GM20000 (cell line): Measurements from ENCODE around the gene PBX2.
"Not testable (repeated sequence)": the region's sequence is repeated elsewhere in the genome, so short reads cannot be mapped to it uniquely, and the experiment has no call there.

Experiments
- DNase-seq: peaks from one replicate; pipeline ENCODE4 v3.0.0; 2012; ENCODE audit warnings: low spot score
- TF ChIP-seq, protein P1 (sequence below): IDR thresholded peaks from 2 replicates; pipeline ENCODE4 v1.5.1; 2012; ENCODE audit warnings: mild to moderate bottlenecking, control low read depth; ENCODE audit errors: extremely low read depth, missing control alignments

The PBX2 gene

GRCh38 chr6:32149092-32149755 is 40.8 kb downstream of the PBX2 start:
- TF ChIP-seq, protein P1, sequence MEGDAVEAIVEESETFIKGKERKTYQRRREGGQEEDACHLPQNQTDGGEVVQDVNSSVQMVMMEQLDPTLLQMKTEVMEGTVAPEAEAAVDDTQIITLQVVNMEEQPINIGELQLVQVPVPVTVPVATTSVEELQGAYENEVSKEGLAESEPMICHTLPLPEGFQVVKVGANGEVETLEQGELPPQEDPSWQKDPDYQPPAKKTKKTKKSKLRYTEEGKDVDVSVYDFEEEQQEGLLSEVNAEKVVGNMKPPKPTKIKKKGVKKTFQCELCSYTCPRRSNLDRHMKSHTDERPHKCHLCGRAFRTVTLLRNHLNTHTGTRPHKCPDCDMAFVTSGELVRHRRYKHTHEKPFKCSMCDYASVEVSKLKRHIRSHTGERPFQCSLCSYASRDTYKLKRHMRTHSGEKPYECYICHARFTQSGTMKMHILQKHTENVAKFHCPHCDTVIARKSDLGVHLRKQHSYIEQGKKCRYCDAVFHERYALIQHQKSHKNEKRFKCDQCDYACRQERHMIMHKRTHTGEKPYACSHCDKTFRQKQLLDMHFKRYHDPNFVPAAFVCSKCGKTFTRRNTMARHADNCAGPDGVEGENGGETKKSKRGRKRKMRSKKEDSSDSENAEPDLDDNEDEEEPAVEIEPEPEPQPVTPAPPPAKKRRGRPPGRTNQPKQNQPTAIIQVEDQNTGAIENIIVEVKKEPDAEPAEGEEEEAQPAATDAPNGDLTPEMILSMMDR: no peak

DNA sequence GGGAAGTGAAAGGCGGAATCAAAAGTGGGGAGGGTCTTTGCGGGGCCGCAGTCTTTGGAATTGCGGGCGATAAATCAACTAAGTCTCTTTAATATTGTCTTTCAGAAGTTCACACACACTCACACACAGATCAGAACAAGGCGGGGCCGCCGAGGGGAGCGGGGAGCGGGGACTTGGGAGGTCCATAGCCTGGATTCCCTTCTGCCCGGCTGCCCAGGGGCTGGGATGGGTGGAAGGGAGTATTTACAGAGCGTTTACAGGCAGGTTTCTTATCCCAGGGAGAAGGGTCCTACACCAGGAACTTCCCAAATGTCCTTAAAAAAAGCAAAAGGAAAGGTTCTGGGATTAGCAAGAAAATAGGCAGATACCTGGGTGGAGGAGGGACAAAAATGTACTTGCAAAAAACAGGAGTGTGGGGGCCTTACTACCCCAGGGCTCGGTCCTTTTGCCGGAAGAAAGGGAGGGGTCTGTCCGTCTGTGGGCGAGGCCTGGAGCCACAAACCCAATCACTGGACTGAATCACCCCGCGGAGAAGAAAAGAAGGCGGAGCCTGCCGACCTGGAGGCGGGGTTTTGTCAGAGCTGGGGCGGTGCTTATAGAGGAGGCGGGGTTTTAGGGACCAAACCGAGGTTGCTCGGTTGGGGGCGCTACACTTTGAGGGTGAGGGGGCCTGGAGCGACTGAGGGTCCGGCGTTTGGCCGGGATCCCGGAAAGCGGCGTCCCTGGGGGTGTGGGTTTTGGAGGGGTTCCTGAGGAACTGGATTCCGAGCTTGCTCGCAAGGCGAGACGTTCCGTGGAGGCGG is 41.5 kb downstream of the PBX2 start:
- TF ChIP-seq, protein P1: no peak
- no peak for DNase-seq

More at GRCh38 chr6:32149092-32149755, 40.8 kb downstream of the PBX2 start:
- DNase-seq: no peak

DNA sequence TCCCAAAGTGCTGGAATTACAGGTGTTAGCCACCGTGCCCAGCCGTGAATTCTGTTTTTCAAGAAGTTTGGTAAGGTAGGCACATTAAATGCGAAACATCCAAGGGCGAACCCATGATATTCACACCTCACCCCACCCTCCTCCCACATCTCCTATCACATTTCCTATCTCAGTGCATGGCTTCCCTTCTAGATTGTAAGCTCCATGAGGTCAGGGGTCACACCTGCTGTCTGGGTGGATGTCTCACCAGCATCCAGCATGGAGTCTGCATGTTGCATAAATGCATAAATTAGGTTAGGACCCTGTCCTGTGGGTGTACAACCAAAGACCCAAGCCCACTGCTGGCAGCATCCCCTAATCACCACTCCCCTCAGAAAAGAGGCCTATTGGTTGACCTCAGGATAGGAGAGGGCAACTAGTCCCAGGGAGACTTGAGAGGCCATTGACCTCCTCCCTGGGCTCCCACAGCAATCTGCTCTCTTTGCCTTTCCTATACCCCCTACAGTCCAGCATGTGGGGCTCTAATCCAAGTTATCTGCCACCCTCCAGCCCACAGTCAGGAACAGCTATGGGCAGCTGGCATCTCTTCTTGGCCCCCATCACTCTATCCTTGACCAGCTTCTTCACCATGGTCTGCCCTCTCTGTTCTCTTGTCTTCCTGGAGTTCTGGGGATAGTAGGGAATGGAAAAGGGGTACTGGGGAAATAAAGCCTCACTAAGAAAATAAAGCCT is 42.4 kb downstream of the PBX2 start:
- DNase-seq: no peak
- TF ChIP-seq, protein P1: no peak

DNA sequence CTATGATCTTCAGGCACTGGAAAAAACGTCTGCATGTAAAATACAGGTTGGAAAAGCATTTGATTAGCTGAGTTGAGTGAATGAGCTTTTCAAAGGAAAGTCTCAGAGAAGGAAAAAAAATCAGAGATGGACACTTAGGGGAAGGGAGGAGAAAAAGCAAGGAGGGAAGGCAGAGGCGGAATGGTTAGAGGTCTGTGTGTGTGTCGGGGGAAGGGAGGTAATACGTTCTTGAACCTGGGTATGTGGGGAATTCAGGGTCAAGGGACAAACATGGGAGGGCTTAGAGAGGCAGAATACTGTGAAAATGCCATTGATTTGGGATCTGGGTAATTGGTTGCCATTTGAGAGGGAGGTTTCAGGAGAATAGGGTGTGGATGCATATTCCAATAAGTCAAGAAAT is 43.3 kb downstream of the PBX2 start:
- DNase-seq: no peak
- TF ChIP-seq, protein P1: no peak

DNA sequence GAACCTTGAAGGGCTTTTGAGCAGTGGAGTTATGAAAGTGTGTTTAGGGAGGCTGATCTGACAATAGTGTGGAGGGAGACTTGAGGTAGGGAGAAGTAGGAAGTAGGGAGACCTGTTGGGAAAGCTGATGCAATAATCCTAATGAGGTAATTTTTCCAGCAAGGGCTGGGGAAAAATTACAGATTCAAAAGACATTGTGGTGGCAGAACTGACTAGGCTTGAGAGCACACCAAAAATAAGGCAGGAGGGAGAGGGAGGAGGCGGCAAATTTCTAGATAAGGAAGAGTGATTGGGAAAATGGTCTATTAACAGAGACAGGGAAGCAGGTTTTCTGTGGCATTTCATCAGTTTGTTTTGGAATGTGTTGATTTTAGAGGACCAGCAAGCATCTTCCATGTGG is 43.7 kb downstream of the PBX2 start:
- TF ChIP-seq, protein P1: no peak
- no peak for DNase-seq

DNA sequence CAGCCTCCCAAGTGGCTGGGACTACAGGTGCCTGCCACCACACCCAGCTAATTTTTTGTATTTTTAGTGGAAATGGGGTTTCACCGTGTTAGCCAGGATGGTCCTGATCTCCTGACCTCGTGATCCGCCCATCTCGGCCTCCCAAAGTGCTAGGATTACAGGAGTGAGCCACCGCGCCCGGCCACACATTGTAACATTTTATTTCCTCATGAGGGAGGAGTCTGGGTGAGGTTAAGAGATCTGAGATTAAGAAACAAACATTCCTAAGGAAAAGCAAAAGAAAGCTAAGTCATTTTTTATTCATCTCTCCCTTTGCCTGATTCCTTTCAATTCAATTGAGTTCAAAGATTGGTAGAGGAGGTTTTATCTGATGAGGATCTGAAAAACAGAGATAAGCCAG is 45.8 kb downstream of the PBX2 start:
- not testable (repeated sequence) for DNase-seq

GRCh38 chr6:32140420-32141046 is 49.5 kb downstream of the PBX2 start:
- no peak for DNase-seq
- TF ChIP-seq, protein P1: no peak
